ENCODE measurements around the gene BMP10.

BMP10 gene

DNA sequence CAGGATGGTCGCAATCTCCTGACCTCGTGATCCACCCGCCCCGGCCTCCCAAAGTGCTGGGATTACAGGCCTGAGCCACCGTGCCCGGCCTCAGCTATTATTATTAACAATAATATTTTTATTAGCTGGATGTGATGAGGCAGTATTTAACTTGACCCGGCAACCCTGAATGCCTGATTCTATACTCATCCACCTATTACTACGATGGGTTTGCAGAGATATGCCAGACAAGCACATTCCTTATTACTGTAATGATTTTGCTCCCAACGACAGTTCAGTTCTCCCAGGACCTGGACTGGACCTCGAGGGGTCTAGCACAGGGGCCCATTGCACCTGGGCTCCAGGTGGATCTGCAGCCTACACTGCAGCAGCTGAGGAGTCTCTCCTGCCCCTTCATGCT, 32.6 kb downstream of the BMP10 start:
- H3K4me3 ChIP-seq (ENCODE audit: low read depth in 1 of 5, low read length in 5 of 5), result no peak overlapping the region
- H3K4me1 ChIP-seq (ENCODE audit: control insufficient read depth in 5 of 5, insufficient read depth in 5 of 5, low read length in 5 of 5), result peaks cover 2 to 38% (median 17%) of the 10 kb centered on the region in 5 donors

DNA sequence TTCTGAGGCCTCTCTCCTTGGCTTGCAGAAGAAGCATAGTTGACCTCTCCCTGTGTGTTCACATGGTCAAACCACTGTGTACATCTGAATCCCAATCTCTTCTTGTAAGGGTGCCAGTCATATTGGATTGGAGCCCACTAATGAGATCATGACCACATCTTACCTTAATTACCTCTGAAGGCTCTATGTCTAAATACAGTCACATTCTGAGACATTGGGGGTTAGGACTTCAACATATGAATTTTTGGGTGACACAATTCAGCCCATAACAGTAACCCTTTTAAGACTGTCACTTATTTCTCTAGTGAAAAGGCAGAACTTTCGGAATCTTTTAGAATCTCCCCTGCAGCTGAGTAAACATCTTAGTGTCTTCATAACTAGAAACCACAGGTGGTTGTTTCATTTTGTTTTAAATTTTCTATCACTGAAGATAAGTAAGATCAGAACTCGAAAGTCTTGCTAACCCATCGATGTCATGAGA, 33.3 kb downstream of the BMP10 start:
- no peaks in the 10 kb centered on the region for H3K9me3 ChIP-seq (ENCODE audit: control insufficient read depth in 5 of 5, low read length in 5 of 5)
- no peak overlapping the region for H3K27ac ChIP-seq (ENCODE audit: low read depth, low read length)
- H3K9ac ChIP-seq (ENCODE audit: low read length in 5 of 5), result no peak overlapping the region
- H3K4me1 ChIP-seq (ENCODE audit: control insufficient read depth in 5 of 5, insufficient read depth in 5 of 5, low read length in 5 of 5), result peaks cover 2 to 44% (median 17%) of the 10 kb centered on the region in 5 donors
- H3K27me3 ChIP-seq (ENCODE audit: control insufficient read depth in 5 of 5, insufficient read depth in 4 of 5, low read length in 5 of 5), result no peaks in the 10 kb centered on the region
- H3K36me3 ChIP-seq (ENCODE audit: control insufficient read depth in 5 of 5, insufficient read depth in 5 of 5, low read length in 5 of 5), result no peaks in the 10 kb centered on the region
- no peak overlapping the region for H3K4me3 ChIP-seq (ENCODE audit: low read depth in 1 of 5, low read length in 5 of 5)

More for the DNA sequence above, 32.6 kb downstream of the BMP10 start:
- Histone ChIP-seq H3K36me3 (ENCODE audit: control insufficient read depth in 5 of 5, insufficient read depth in 5 of 5, low read length in 5 of 5) (no peaks in the 10 kb centered on the region), H3K9me3 (ENCODE audit: control insufficient read depth in 5 of 5, low read length in 5 of 5) (no peaks in the 10 kb centered on the region), H3K27ac (ENCODE audit: low read depth, low read length) (no peak overlapping the region), H3K27me3 (ENCODE audit: control insufficient read depth in 5 of 5, insufficient read depth in 4 of 5, low read length in 5 of 5) (no peaks in the 10 kb centered on the region), H3K9ac (ENCODE audit: low read length in 5 of 5) (no peak overlapping the region)

DNA sequence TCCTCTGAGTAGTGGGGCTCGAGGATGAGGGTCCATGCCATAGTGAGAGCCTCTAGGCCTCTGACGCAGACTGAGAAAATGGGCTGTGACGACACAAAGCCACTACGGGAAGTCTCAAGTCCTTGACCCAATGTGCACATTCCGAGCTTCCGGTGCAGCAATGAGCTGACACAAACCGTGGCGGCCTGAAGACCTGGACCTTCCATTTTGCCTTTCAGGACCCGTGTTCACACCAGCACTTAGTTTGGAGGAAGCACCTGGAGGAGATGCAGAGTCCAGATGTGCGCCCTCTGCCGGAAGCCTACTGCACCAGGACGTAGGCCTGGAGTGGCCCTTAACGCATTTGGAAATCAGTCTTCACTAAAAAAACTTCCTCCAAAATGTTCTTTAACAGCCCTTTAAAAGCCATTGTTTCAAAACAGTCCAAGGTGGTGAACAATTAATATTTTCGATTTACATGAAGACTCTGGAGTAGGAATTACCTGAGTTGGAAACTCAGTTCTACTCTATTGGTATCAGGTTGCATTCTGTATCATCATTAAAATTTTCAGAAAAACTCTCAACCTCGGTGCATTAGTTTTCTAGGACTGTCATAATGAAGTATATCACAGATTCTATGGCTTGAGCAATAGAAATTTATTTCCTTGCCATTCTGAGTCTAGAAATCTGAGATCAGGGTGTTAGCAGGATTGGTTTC, 33.9 kb downstream of the BMP10 start:
- no peak overlapping the region for H3K4me3 ChIP-seq (ENCODE audit: low read depth in 1 of 5, low read length in 5 of 5)
- peaks cover 2 to 50% (median 23%) of the 10 kb centered on the region in 5 donors for H3K4me1 ChIP-seq (ENCODE audit: control insufficient read depth in 5 of 5, insufficient read depth in 5 of 5, low read length in 5 of 5)
- no peak overlapping the region for H3K9ac ChIP-seq (ENCODE audit: low read length in 5 of 5)
- no peaks in the 10 kb centered on the region for H3K36me3 ChIP-seq (ENCODE audit: control insufficient read depth in 5 of 5, insufficient read depth in 5 of 5, low read length in 5 of 5)
- H3K9me3 ChIP-seq (ENCODE audit: control insufficient read depth in 5 of 5, low read length in 5 of 5), result no peaks in the 10 kb centered on the region
- no peaks in the 10 kb centered on the region for H3K27me3 ChIP-seq (ENCODE audit: control insufficient read depth in 5 of 5, insufficient read depth in 4 of 5, low read length in 5 of 5)
- no peak overlapping the region for H3K27ac ChIP-seq (ENCODE audit: low read depth, low read length)

DNA sequence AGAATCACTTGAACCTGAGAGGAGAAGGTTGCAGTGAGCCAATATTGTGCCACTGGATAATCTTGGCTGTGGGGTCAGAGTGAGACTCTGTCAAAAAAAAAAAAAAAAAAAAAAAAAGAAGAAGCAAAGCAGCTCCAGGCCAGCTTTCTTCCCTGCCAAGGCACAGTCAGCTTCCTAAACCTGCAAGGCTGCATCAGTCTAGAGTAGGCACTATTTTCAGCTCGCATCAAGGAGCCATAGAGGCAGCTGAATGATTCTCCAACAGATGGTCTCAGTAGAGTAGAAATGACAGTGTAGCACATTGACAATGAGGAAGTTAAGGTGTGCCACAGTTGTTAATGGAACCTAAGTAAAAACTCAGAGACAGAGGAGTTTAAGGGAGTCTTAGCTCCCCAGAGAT, 35.6 kb downstream of the BMP10 start:
- Histone ChIP-seq H3K9me3 (ENCODE audit: control insufficient read depth in 5 of 5, low read length in 5 of 5) (no peaks in the 10 kb centered on the region), H3K27ac (ENCODE audit: low read depth, low read length) (peak overlapping the region; percentile 59), H3K9ac (ENCODE audit: low read length in 5 of 5) (no peak overlapping the region), H3K27me3 (ENCODE audit: control insufficient read depth in 5 of 5, insufficient read depth in 4 of 5, low read length in 5 of 5) (no peaks in the 10 kb centered on the region), H3K36me3 (ENCODE audit: control insufficient read depth in 5 of 5, insufficient read depth in 5 of 5, low read length in 5 of 5) (no peaks in the 10 kb centered on the region), H3K4me3 (ENCODE audit: low read depth in 1 of 5, low read length in 5 of 5) (no peak overlapping the region), H3K4me1 (ENCODE audit: control insufficient read depth in 5 of 5, insufficient read depth in 5 of 5, low read length in 5 of 5) (peaks cover 9 to 66% (median 36%) of the 10 kb centered on the region in 5 donors)

DNA sequence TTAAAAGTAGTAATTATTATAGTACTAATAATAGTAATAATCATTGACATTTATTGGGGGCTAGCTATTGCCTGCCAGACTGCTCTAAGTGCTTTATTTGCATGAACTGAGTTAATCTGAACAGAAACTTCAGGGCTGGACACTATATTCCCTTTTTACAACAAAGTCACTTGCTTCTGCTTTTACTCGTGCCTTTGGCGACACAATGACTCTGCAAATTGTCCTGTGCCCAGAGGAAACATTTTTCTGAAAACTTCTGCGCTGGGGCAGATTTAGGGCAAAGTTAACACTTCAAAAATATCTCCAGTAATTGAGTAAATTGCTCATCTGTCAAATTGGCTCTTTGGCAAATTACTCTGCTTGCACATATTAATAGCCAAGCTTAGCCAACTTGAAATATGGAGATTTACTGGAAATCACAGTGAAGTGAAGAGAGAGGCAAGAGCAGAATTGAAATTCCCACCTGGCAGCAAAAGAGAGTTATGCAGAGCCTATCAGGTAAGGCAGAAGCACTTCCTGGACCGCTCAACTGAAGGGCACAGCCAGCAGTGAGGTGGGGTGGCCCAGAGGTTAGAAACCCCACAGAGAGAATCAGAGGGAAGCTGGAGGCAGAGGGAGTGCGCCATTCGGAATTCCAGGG, 36.3 kb downstream of the BMP10 start:
- Histone ChIP-seq H3K9me3 (ENCODE audit: control insufficient read depth in 5 of 5, low read length in 5 of 5) (no peaks in the 10 kb centered on the region), H3K4me1 (ENCODE audit: control insufficient read depth in 5 of 5, insufficient read depth in 5 of 5, low read length in 5 of 5) (peaks cover 9 to 73% (median 41%) of the 10 kb centered on the region in 5 donors), H3K9ac (ENCODE audit: low read length in 5 of 5) (peak overlapping the region in 1 of 5 donors; percentile 30), H3K27me3 (ENCODE audit: control insufficient read depth in 5 of 5, insufficient read depth in 4 of 5, low read length in 5 of 5) (no peaks in the 10 kb centered on the region), H3K4me3 (ENCODE audit: low read depth in 1 of 5, low read length in 5 of 5) (peak overlapping the region in 1 of 5 donors; percentile 49), H3K36me3 (ENCODE audit: control insufficient read depth in 5 of 5, insufficient read depth in 5 of 5, low read length in 5 of 5) (no peaks in the 10 kb centered on the region), H3K27ac (ENCODE audit: low read depth, low read length) (peak overlapping the region; percentile 59)

DNA sequence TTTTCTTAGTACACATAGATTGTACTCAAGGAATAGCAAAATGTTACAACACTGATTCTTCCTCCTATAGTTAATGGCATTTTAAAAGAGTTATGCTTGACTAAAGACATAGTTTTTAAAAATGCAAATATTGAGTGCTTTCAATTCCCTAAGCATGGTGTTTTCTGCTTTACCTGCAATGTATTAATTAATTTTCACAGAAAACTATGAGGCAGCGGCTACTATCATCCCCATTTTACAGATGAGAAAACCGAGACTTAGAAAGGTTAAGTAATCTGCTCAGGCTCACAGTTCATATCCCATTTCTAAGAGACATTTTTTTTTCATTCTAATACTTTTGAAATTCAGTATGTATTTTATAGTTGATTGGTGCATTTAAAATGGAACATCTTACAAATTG, 38.0 kb downstream of the BMP10 start:
- H3K9ac ChIP-seq (ENCODE audit: low read length in 5 of 5), result no peak overlapping the region
- peaks cover 22 to 90% (median 58%) of the 10 kb centered on the region in 5 donors for H3K4me1 ChIP-seq (ENCODE audit: control insufficient read depth in 5 of 5, insufficient read depth in 5 of 5, low read length in 5 of 5)
- H3K9me3 ChIP-seq (ENCODE audit: control insufficient read depth in 5 of 5, low read length in 5 of 5), result no peaks in the 10 kb centered on the region
- H3K4me3 ChIP-seq (ENCODE audit: low read depth in 1 of 5, low read length in 5 of 5), result no peak overlapping the region
- peak overlapping the region; percentile 80 for H3K27ac ChIP-seq (ENCODE audit: low read depth, low read length)
- no peaks in the 10 kb centered on the region for H3K27me3 ChIP-seq (ENCODE audit: control insufficient read depth in 5 of 5, insufficient read depth in 4 of 5, low read length in 5 of 5)
- H3K36me3 ChIP-seq (ENCODE audit: control insufficient read depth in 5 of 5, insufficient read depth in 5 of 5, low read length in 5 of 5), result no peaks in the 10 kb centered on the region

DNA sequence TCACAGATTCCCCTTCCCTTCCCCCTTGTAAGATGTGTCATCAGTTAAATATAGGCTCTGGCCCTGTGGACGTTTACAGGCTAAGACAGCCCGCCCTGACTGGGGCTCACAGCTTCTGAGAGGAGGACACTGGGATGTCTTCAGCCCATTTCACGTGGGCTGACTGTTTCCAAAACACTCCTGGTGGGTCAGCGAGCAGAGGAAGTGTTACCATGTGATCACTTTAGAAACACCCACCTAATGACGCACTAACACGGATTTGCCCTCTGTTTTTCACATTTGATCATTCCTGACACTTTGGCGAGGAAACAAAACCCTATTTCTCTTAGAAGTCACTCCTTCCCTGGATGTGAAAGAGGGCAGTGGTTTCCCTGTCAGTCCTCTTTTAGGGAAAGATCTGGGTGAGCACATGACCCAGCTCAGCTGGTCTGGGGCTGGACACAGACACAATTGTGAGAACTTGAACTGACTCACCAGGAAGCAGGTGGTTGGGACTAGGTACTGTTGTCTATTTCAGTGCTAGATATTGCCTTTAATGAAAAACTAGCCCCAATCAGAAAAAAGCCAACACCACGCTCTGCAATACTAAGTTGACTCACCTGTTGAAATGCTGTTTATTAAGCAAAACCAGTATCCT, 38.8 kb downstream of the BMP10 start:
- Histone ChIP-seq H3K9ac (ENCODE audit: low read length in 5 of 5) (peak overlapping the region in 4 of 5 donors; percentile 4 to 44 (median 31)), H3K27ac (ENCODE audit: low read depth, low read length) (peak overlapping the region; percentile 80), H3K4me3 (ENCODE audit: low read depth in 1 of 5, low read length in 5 of 5) (peak overlapping the region in 1 of 5 donors; percentile 4), H3K9me3 (ENCODE audit: control insufficient read depth in 5 of 5, low read length in 5 of 5) (no peaks in the 10 kb centered on the region), H3K4me1 (ENCODE audit: control insufficient read depth in 5 of 5, insufficient read depth in 5 of 5, low read length in 5 of 5) (peaks cover 22 to 87% (median 60%) of the 10 kb centered on the region in 5 donors), H3K27me3 (ENCODE audit: control insufficient read depth in 5 of 5, insufficient read depth in 4 of 5, low read length in 5 of 5) (no peaks in the 10 kb centered on the region), H3K36me3 (ENCODE audit: control insufficient read depth in 5 of 5, insufficient read depth in 5 of 5, low read length in 5 of 5) (no peaks in the 10 kb centered on the region)

DNA sequence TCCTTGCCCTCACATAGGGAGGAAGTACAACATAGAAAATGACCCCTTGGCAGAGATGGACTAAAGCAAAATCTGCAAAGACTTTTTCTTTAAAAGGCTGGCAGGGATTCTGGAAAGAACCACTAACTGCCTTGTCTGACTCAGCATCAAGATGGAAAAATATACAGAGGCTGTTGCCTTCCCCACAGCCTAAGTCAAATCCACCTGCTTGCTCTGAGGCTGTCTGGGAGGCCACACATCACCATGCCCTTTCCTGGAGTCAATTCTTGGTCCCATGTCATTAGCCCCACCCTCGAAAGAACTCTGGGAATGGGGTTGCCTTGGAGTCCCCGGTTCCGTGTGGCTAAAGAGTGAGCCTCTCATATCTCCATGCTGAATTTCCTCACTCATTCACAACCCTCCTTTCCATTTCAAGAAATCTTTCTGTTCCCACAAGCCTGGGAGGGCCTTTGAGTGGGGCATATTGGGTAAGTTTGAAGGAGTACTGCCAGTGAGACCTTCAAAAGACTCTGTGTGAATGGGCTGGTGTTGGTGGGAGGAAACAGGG, 39.4 kb downstream of the BMP10 start:
- Histone ChIP-seq H3K9ac (ENCODE audit: low read length in 5 of 5) (peak overlapping the region in 3 of 5 donors; percentile 4 to 44 (median 39)), H3K27ac (ENCODE audit: low read depth, low read length) (peak overlapping the region; percentile 80), H3K4me1 (ENCODE audit: control insufficient read depth in 5 of 5, insufficient read depth in 5 of 5, low read length in 5 of 5) (peaks cover 19 to 81% (median 60%) of the 10 kb centered on the region in 5 donors)

DNA sequence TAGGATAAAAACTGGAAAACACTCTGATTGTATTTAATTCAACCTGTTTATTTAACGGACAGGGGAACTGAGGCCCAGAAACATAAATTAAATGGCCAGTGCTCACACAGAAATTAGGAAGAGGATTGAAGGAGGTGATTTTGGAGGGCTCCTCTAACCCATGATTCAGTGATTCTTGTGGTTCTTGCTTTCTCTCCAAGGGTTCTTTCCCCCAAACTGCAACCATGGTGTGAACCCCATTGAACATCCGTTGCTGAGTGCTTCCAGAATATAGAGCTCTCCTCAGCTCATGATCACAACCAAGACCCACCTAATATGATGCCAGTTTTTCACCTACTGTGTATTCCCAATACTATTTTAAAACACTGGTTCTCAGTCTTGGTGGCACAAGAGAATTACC, 41.4 kb downstream of the BMP10 start:
- H3K27me3 ChIP-seq (ENCODE audit: control insufficient read depth in 5 of 5, insufficient read depth in 4 of 5, low read length in 5 of 5), result no peaks in the 10 kb centered on the region
- H3K27ac ChIP-seq (ENCODE audit: low read depth, low read length), result peak overlapping the region; percentile 84
- H3K9me3 ChIP-seq (ENCODE audit: control insufficient read depth in 5 of 5, low read length in 5 of 5), result no peaks in the 10 kb centered on the region
- H3K4me3 ChIP-seq (ENCODE audit: low read depth in 1 of 5, low read length in 5 of 5), result no peak overlapping the region
- peaks cover 0 to 9% (median 5%) of the 10 kb centered on the region in 5 donors for H3K36me3 ChIP-seq (ENCODE audit: control insufficient read depth in 5 of 5, insufficient read depth in 5 of 5, low read length in 5 of 5)
- peak overlapping the region in 1 of 5 donors; percentile 27 for H3K9ac ChIP-seq (ENCODE audit: low read length in 5 of 5)
- H3K4me1 ChIP-seq (ENCODE audit: control insufficient read depth in 5 of 5, insufficient read depth in 5 of 5, low read length in 5 of 5), result peaks cover 19 to 64% (median 48%) of the 10 kb centered on the region in 5 donors

More for the DNA sequence above, 39.4 kb downstream of the BMP10 start:
- peak overlapping the region in 2 of 5 donors; percentile 4 to 17 for H3K4me3 ChIP-seq (ENCODE audit: low read depth in 1 of 5, low read length in 5 of 5)
- no peaks in the 10 kb centered on the region for H3K9me3 ChIP-seq (ENCODE audit: control insufficient read depth in 5 of 5, low read length in 5 of 5)
- H3K27me3 ChIP-seq (ENCODE audit: control insufficient read depth in 5 of 5, insufficient read depth in 4 of 5, low read length in 5 of 5), result no peaks in the 10 kb centered on the region
- no peaks in the 10 kb centered on the region for H3K36me3 ChIP-seq (ENCODE audit: control insufficient read depth in 5 of 5, insufficient read depth in 5 of 5, low read length in 5 of 5)
